GM19467 (cell line): Measurements from ENCODE around the gene RERE.
A peak's percentile ranks its signal among the peaks of the same experiment; 100 is the strongest.

Experiments used
- ATAC-seq: cut with Tn5 transposase; IDR thresholded peaks from one replicate; pipeline ENCODE4 v1.9.1; 2021; ENCODE audit warnings: mild to moderate bottlenecking, moderate library complexity; ENCODE audit not compliant: unreplicated experiment

The RERE gene

GRCh38 chr1:8670371-8670818 lies 147.0 kb downstream of the RERE start:
- ATAC-seq, result no peak

GRCh38 chr1:8669606-8670335 lies 147.7 kb downstream of the RERE start:
- ATAC-seq, result no peak

GRCh38 chr1:8667869-8668594 lies 149.4 kb downstream of the RERE start:
- ATAC-seq, result no peak

DNA sequence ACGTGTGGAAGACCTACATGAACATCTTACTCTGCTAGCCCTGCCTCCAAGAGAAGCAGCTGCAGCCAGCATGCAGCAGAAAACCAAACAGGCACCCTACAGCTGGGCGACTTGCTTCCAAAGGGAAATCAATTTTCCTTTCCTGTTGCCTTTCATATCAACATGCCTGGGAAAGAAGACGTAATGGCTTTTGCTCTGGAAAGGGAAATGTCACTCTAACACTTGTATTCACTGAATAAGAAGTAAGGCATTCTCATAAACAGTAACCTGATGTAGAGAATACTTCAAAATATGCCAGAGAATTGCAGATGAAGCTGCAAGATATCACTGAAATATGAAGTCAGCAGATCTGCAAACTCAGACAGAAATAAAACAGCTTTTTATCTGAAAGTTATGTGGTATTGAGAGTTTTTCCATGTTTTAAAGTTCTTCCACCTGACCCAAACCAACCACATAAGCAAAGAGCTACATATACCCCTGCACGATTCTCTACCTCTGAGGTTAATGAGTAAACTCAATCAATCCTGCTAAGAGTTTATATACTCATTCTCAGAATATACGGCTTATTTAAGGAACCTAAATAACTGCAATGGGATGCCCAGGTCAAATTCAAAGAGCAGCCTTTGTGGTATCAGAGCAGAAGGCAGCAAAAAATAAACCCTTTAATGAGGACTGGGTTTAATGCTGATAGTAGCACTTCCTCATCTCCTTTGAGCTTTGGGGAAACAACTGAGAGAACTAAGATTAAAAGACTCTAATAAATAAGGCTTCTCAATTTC lies 150.9 kb downstream of the RERE start:
- no peak for ATAC-seq

DNA sequence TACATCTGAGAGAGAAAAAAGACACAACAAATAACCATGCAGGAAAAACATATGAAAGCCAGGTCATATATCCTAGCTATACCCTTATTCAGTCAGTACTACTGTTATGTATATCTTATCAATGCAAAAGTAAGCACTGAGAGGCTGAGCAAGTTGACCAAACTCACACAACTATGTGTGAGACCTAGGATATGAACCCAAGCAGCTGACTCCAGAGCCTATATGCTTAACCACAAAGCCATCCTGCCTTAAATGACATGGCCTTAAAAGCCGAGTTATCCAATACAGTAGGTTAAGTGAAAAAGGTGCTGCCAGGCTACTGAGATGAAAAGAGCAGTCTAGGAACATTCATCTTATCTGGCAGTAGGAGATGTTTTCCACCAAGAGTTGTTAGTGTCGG lies 151.6 kb downstream of the RERE start:
- ATAC-seq, result no peak

DNA sequence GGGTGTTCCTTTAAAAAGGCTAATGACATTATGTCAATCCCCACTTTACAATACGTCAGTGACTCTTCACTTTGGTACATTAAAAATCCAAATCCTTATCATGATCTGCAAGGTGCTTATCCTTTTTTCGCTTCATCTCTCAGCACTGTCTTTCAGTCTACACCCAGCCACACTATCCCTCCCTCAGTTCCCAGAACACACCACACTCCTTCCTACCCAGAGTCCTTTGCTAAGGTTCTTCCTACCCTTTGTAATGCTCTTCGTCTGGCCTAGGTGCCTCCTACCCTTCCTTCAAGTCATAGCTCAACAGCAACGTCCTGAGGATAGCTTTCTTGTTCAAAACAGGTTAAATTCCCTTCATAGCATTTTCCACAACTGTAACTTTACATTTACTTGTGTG lies 152.6 kb downstream of the RERE start:
- no peak for ATAC-seq

GRCh38 chr1:8663915-8664329 lies 153.5 kb downstream of the RERE start:
- ATAC-seq, result peak; percentile 44

GRCh38 chr1:8663090-8663802 lies 154.2 kb downstream of the RERE start:
- ATAC-seq, result no peak

DNA sequence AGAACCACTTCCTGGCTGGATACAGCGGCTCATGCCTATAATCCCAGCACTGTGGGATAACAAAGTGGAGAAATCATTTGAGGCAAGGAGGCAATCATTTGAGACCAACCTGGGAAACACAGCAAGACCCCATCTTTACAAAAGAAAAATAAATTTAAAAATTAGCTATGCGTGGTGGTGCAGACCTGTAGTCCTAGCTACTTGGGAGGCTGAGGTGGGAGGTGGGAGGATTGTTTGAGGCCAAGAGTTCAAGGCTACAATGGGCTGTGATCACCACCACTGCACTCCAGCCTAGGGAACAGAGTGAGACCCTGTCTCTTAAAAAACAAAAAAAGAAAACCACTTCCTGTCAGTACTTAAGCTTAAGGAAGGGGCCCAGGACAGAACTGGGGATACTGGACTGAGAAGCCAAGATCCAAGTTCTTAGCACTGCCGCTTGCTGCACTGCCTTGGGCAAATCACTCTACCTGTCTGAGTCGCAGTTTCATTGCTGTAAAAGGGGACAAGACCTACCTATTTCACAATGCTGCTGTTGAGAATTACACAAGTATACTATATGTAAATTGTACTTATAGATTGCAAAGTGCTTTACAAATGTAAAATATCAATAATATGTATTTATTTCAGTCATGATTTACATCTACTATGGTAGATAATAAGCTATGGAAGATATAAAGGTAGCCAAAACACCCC lies 154.9 kb downstream of the RERE start:
- ATAC-seq, result no peak

GRCh38 chr1:8661185-8662110 lies 156.0 kb downstream of the RERE start:
- ATAC-seq, result no peak

GRCh38 chr1:8660411-8660828 lies 157.0 kb downstream of the RERE start:
- ATAC-seq, result no peak

- no peak for ATAC-seq
Measured at GRCh38 chr1:8659593-8659992, 157.8 kb downstream of the RERE start.

GRCh38 chr1:8653878-8654277 lies 163.6 kb downstream of the RERE start:
- ATAC-seq, result no peak

GRCh38 chr1:8652467-8653046 lies 164.9 kb downstream of the RERE start:
- ATAC-seq, result no peak

DNA sequence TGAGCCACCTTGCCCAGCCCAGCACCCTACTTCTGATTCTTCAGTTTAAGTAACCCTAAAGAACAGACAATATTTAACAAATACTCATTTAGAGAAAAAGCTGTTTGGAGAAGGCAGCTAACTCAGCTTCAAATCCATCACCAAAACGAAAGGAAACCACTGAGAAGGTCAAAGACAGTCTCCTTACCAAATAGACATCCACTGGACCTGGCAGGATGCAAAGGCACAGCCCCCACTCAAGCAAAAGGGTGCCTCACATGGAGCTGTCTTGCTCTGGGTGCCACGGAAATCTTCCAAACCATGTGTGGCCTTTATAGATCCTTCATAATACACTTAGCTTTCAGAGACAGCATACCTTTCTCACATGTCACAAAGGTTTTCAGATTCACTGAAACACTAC lies 165.5 kb downstream of the RERE start:
- no peak for ATAC-seq

GRCh38 chr1:8651236-8651890 lies 166.1 kb downstream of the RERE start:
- ATAC-seq, result no peak

GRCh38 chr1:8649875-8650274 lies 167.6 kb downstream of the RERE start:
- no peak for ATAC-seq

GRCh38 chr1:8649027-8649426 lies 168.4 kb downstream of the RERE start:
- no peak for ATAC-seq
